Fibroblast of skin of right quadriceps (primary cell): ENCODE measurements around the gene XRCC5.

Experiments used
- DNase-seq: peaks from one replicate; pipeline ENCODE4 v3.0.0-alpha.2; 2013

XRCC5 gene

DNA sequence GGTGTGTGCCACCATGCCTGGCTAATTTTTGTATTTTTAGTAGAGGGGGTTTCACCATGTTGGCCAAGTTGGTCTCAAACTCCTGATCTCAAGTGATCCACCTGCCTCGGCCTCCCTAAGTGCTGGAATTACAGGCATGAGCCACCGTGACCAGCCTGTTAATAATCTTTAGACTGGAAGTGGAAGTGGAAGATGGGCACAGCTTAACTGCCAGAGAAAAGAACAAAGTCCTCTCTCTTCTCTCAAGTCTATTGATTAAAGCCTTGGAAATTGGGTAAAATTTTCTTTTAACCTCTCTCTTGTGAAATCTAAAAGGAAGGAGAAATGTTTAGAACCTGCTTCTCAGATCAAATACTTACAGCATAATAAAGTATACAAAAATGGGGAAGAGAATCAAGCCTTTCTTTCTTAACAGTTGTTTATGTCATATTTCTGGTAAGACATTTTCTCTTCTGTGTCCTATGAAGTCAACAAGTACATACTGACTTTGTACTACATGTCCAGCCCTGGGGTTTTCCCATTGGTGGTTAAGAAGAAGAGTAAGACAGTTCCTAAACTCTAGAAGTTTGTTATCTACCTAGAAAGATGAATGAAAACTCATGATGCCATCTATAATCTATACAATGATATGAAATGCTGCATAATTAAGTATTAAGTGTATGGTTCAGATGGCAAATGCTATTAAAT lies 22.8 kb upstream of the XRCC5 start:
- DNase-seq: no peak

DNA sequence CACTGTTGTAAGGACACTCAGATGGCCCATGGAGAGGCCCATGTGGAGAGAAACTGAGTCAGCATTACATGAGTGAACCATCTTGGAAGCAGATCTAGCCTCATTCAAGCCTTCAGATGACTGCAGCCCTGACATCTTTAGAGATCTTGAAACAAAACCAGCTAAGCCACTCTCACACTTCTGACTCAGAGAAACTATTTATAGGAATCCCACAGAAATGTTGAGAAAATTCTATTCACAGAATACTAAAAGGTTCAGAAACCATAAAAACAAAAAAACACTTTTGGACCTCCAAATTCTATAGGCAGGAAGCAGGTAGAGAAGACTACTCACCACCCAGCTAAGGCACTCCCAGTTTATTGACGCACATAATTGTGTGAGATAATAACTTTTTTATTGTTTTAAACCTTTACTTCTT lies 18.8 kb upstream of the XRCC5 start:
- peak; percentile 40 for DNase-seq

DNA sequence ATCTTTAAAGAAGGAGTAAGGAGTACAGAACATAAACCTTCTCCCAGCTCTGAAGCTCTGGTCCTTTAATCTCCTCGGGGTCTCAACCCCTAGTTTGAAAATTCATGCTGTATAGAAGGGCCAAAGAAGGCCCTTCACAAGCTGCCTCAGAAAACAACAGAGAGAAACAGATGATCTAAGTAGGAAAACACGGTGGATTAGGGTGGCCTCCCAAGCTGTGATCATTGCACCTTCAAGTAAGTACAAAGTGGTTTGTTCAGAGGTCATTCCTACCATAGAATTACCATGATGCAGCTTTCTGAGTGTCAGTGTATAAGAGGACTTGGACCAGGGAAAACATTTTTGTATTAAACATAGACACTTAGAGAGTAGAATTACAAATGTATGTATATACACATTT lies 16.5 kb upstream of the XRCC5 start:
- DNase-seq: no peak

DNA sequence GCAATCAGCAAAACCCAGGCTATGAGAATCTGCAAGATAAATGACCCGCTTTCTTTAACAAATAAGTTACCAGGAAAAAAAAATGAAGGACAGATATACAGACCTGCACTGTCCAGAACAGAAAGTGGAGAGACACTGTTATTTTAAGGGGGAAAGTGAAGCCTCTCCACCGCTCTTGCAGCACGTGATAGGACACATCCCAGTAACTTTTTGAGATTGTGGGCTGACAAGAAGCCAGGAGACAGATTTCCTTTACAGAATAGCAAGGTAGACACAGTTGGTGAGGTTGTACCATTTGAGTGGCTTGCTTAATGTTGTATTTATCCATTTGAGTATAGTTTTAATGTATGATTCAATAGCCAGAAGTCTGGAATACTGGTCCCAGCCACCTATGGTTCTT lies 14.4 kb upstream of the XRCC5 start:
- no peak for DNase-seq

DNA sequence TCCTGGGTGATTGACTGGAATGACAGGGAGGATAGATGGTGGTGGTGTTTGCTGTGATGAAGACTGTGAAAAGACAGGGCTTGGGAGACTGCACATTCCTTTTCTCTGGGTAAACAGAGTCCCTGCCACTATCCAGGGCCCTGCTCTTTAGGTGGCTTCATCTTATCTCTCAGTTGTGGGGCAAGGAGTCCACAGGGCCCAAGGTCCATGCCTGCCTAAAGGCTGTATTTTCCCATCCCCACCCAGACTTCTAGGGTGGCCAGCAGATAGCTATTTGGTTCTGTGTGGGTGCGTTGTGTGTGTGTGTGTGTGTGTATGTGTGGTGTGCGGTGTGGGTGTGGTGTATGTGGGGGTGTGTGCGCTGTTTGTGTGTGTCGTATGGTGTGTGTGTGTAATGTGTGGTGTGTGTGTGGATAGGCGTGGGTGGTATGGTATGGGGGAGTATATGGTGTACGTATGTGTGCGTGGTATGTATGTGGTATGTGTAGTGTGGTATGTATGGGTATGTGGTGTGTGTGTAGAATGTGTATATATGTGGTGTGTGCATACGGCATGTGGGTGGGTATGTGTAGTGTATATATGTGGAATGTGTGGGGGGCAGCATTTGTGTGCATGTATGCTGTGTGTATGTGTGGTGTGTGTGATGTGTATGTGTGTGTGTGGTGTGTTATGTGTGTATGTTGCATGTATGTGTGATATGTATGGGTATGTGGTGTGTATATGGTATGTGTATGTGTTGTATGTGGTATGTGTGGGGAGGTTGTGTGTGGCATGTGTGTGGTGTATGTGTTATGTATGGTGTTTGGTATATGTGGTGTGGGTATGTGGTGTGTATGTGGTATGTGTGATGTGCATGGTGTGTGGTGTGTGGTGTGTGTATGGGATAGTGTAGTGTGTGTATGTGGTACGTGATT lies 10.5 kb upstream of the XRCC5 start:
- no peak for DNase-seq

DNA sequence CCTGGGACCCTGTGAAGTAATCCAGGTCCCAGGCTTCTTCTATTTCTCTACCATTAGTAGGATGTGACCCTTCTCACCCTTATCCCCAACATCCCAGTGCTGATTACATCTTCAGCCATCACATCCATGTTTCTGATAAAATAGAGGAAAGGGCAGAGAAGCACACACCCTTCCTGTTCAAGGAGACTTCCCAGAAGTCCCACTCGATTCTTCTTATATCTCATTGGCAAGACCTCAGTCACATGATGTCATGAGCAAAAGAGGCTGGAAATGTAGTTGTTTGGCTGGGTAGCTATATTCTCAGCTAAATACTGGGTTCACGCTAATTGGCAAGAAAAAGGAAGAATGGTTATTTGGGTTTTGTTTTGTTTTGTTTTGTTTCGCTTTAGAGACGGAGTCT lies 8.0 kb upstream of the XRCC5 start:
- DNase-seq: no peak

DNA sequence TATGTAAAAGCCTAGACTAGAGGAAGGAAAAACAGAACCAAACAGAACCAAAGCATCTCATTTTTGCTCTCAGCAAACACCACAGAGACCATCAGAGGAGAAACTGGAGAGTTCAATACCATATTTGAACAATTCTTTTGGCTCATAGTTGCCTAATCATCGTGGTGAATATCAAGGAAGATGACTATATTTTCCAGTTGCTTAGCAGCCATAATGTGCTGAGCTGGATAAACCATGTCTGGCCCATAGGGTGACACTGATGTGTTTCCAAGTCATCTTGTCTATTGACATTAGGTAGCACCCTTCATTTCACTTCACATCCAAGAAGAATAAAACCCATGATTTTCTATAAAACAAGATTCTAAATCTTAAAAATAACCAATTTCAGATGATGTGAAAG lies 5.9 kb upstream of the XRCC5 start:
- DNase-seq: no peak

DNA sequence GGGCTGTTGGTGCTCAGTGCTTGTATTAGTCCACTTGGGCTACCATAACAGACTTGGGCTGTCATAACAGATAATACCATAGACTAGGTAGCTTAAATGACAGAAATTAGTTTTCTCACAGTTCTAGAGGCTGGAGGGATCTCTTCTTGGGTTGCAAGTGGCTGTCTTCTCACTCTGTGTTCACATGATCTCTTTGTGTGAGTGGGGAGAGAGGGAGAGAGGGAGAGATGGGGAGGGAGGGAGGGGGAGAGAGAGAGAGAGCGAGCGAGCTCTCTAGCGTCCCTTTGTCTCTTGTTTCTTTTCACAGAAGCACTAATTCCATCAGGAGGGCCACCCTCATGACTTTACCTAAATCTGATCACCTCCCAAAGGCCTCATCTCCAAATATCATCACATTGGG lies 4.5 kb upstream of the XRCC5 start:
- no peak for DNase-seq

DNA sequence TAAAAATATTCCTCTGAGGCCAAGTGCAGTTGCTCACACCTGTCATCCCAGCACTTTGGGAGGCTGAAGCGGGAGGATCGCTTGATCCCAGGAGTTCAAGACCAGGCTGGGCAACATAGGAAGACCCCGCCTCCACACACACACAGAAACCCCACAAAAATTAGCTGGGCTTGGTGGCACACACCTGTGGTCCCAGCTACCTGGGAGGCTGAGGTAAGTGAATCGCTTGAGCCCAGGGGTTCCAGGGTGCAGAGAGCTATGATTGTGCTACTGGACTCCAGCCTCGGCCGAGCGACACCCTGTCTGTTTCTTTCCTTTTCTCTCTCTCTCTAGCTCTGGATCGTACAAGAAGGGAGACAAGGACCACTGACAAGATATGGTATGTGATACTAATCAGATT lies 1.8 kb upstream of the XRCC5 start:
- DNase-seq: no peak

DNA sequence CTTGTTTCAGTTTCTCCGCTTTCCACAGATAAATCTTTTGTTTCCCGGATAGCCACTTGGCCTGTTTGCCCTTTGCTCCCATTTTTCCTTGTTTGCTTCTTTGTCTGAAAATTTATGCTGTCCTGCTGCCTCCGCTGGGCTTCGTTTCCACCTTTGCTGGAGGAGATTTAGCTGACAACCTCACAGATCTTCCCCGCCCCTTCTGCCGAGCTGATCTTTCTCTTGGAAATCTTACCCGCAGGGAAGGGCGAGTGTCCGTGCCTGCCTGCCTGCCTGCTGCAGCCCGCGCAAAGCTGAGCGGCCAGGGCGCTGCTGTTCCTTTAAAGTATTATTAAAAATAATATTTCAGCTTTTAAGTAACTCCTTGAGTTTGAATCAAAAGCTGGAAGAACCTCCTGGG lies 1.4 kb upstream of the XRCC5 start:
- no peak for DNase-seq

DNA sequence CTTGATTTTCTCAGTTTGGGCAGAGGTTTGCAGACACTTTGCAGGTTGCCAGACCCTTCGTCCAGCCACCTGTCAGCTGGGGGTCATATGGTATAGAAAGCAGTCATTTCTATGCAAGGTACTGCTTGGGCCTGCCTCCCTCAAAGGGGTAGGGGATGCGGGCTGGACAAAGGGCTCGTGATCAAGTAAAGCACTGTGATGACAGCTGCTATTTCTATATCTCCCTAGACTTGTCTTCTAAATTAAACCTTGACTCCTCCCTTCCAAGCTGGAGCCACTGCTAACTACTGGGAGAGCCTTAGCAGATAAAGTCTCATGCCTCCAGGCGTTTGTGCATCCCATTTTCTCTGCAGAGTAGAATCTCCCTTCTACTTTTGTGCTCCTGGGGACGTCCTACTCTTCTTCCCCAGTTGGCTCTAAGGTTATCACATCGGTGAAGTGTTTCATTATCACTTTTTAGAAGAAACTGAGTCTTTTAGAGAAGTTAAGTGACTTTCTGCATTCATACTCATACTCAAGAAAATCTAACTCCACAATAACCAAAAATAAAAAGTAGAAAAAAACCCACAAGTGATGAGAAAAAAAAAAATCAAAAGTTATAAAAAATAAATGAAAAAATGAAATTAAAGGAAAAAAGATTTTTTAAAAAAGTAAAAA lies 710 bp upstream of the XRCC5 start:
- DNase-seq: no peak

DNA sequence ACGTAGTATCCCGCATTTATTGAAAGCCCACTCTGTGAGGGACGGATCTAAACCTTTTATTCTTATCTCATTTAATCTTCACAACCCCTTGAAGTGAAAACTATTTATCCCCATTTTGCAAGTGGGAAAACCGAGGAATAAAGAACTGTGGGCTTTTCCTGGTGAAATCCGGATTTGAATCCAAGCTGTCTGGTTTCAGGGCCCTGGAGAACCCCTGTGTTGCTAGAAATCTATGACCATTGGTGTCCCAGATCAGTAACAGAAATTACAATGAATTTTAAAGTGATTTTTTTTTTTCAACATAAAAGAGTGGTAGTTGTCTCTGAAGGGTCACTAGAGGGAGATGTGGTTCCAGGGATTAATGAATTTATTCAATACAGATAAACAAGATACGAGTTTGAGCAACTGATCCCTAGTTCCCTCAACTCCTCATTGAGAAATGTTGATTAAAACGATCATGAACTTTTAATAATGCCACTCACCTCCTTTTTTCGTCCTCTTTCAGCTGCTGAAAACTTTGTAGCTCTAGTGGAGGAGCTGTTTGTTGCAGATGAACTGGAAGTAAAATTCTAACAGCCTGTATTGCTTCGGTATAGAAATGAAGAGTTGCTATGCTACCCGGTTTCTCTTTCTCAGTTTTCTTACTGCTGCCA lies 940 bp downstream of the XRCC5 start:
- peak; percentile 56 for DNase-seq

DNA sequence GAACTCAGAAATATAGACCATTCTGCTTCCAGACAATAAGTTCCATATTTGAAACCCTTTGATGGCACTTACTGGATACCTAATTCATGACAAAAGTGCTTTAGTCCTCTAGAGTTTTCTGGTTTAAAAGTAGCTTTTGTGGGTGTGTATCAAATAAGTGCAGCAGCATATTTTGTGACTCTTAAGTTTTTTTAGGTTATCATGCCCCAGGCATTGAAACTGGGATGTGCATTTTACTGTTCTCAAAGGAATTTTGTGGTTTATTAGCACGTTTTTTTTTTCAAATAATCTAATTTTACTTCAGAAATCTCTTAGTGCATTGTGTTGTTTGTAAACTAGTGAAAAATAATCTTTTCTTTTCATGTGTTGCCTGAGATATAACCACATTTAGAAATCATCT lies 1.5 kb downstream of the XRCC5 start:
- DNase-seq: no peak

DNA sequence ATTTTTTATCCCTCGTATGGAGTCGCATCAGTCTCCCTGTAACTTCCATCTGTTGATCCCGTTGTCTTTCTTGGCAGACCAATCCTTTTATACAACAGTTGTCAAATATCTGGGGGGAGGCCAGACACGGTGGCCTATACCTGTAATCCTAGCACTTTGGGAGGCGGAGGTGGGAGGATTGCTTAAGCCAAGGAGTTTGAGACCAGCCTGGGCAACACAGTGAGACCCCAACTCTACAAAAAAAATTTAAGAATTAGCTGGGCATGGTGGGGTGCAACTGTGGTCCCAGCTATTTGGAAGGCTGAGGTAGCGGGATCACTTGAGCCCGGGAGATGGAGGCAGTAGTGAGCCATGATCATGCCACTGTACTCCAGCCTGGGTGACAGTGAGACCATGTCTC lies 2.0 kb downstream of the XRCC5 start:
- DNase-seq: no peak

DNA sequence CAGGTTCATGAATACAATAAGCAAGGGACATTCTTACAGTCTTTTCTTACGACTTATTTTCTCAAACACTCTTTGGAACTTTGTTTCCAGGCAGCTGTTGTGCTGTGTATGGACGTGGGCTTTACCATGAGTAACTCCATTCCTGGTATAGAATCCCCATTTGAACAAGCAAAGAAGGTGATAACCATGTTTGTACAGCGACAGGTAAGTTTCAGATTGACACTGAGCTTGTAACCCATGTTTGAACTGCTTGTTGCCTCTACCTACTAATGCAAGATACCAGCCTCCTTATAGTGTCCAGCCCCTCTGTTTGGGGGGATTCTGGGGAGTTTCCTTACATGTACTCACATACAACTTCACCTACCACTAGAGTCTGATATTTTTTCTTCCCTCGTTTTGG lies 3.8 kb downstream of the XRCC5 start:
- DNase-seq: no peak

DNA sequence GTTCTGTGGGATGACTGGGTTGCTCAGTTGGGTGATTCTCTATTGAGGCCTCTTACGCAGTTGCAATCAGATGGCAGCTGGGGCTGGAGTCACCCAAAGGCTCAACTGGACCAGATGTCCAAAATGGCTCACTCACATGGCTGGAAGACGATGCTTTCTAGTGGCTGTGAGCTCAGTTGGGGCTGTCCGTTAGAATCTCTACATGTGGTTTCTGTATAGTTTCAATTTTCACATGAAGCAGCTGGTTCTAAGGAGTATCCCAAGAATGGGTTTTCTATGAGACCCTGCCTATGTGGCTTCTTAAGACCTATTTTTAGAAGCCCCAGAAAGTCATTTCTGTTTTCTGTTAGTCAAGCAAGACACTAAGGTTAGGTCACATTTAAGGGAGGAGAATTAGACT lies 4.4 kb downstream of the XRCC5 start:
- DNase-seq: no peak

DNA sequence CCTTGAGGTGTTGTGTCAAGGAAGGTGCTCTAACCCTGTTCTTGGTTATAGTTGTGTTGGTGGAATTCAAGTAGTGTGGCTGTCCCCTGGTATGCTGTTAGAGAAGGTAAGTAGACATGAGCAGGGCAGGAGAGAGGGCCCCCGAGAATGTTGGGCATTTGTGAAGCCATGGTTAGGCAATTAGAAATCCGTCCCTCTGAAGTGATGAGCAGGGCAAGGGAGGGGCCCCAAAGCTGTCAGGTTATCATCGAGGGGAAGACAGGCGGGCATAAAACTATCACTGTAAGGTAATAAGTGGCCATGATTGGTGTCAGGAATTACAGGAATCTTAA lies 5.2 kb downstream of the XRCC5 start:
- DNase-seq: no peak

DNA sequence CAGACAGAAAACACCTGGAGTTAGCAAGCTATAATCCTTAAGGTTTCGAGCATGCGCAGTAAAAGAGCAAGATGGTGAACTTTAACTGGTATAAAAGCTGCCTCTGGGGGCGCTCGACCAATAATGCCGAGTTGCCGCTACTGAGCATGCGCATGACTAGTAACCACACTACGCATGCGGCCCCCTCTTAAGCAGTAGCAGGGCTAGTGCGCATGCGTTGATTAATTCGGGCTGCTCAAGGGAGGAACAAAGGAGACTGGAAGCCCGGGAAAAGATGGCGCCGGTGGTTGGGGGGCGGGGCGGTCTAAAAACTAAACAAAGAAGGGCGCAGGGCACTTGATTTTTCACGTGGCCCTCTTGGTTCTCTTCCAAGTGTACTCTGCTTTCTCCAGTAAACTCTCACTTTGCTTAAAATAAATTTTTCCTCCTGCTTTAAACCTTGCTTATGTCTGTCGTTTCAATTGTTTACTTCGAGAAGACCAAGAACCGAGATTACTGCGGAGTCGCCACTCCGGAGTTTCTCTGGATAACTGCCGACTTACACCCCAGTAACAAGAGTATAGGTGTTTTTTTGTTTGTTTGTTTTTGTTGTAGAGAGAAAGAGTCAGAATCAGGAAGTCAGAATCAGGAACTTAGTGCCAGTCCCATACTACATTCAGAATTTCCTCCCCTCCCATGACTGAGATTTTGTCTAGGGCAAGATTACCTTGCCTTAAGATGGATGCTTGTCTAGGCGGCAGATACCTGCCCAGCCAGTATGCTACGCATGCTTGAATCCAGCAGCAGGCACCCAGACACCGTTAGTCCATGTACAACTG lies 5.8 kb downstream of the XRCC5 start:
- DNase-seq: peak; percentile 99

DNA sequence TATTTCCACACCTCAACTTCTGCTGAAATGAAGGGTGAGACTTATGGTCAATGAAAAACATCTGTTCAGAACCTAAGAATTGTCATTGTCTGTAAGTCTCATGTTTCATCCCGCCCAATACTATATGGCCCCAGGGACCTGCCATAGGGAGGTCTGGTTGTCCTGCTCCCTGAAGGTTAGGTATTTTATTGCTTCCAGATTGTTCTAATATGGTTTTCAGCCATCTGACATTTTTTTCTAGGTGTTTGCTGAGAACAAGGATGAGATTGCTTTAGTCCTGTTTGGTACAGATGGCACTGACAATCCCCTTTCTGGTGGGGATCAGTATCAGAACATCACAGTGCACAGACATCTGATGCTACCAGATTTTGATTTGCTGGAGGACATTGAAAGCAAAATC lies 7.3 kb downstream of the XRCC5 start:
- DNase-seq: peak; percentile 48

DNA sequence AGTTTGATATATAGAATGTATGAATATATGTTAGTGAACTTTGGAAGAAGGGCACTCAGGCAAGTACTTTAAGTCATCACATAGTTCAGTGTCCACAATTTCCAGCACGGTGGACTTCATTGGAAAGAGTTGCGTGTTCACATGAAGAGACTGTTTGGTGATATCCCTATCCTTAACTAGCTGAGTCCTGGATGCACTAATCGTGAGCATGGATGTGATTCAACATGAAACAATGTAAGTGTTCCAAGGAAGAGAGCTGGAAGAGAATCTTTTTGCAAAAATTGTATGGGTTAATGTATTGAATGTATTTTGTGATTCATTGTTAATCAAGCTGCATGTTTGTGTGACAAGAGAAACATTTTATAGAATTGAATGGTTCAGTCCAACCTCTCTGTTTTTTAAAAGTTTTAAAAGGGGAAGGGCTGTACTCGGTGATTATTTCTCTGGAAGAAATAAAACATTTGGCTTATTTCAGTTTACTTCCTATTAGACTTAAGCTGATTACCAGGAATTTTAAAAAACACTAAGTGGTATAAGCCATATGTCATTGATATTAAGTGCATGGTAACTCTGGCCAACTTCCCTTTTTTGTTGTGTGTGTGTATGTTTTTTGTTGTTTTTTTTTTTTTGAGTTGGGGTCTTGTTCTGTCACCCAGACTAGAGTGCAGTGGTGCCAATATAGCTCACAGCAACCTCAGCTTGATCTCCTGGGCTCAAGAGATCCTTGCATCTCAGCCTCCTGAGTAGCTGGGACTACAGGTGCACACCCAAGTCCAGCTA lies 8.6 kb downstream of the XRCC5 start:
- peak; percentile 78 for DNase-seq

DNA sequence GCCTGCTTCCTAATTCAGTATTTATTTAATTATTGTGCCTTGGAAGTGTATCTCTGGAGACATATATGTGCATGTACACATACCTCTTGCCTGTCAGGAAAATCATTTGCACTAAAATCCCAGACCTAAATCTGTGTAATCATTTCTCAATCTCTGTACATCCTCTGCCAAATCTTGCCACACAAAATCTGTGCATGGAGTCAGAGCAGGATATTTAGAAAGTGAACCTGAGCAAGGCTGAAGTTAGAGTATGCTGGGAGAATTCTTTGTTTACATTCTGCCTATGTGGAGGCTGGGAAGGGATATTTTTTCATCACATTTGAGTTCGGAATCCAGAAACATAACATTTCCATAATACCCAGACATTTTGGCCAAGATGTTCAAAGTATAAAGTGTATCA lies 9.3 kb downstream of the XRCC5 start:
- DNase-seq: no peak

DNA sequence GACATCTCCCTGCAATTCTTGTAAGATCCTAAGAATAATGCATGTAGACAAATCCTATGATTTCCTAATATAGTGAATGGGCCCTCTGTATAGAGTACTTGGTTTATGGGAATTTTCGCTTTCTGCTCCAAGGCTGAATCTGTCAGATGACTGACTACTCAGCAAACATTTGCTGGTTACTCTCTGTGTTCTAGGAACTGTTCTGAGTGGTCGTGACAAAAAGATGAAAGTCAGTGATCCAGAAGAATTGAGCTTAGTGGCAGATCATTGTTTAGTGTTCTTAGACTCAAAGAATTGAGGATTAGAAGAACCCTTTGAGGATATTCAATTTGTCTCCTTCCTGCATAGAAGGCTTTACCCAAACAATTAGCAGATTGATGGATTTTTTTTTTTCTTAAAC lies 10.0 kb downstream of the XRCC5 start:
- no peak for DNase-seq
